T-helper 22 cell (primary cell): ENCODE results near the gene ARL6IP5.

ENCODE experiments used
- DNase-seq: peaks from one replicate; pipeline ENCODE4 v3.0.0-alpha.2; 2020; ENCODE audit warnings: low read depth

The ARL6IP5 gene

GRCh38 chr3:69084326-69085167 lies at the start of gene ARL6IP5:
Gene ARL6IP5, plus strand, starts transcription at chr3:69084937. Its CDS starts 111 bp downstream, at chr3:69085048.
- DNase-seq = peak; percentile 89

- DNase-seq = no peak
Observed at GRCh38 chr3:69044608-69045007, 40.1 kb upstream of the ARL6IP5 start.

DNA sequence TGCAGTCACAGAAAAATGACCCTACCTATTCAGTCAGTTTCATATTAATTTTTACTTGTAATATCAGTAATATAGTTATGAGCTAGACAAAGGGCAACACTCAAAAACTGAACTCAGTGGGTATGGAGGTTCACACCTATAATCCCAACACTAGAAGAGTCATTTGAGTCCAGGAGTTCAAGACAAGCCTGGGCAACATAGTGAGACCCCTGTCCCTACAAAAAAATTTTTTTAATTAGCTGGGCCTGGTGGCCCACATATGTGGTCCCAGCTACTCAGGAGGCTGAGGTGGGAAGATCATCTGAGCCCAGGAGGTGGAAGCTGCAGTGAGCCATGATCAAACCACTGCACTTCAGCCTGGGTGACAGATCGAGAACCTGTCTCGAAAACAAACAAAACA lies 35.7 kb upstream of the ARL6IP5 start:
- no peak for DNase-seq

- DNase-seq = peak; percentile 96
Observed at GRCh38 chr3:69051756-69052471, 32.8 kb upstream of the ARL6IP5 start, which contains the start of gene TMF1. Gene TMF1, minus strand, starts transcription at chr3:69052333. Its CDS starts 247 bp downstream, at chr3:69052086.

DNA sequence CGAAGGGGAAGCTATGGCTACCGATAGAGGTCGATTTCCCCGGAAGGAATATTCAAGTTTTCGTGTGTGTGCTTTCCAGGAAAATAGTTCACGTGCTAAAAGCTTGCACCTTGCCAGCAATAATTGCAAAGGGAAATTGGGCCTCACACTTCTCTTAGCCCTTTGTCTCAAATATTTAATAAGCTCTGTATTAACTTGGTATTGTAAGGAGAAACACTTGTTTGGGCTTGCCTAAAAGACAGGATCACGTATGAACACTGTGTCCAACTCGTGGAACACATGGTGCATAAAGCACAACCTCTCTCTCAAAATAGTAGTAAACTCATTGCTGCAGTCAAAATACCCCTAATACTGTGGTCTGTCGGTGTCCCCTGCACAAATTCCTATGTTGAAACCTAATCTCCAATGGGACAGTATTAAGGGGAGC lies 32.3 kb upstream of the ARL6IP5 start:
- DNase-seq = no peak

GRCh38 chr3:69058180-69058946 lies 26.4 kb upstream of the ARL6IP5 start:
- no peak for DNase-seq

GRCh38 chr3:69058947-69059224 lies 25.9 kb upstream of the ARL6IP5 start:
- DNase-seq = no peak

DNA sequence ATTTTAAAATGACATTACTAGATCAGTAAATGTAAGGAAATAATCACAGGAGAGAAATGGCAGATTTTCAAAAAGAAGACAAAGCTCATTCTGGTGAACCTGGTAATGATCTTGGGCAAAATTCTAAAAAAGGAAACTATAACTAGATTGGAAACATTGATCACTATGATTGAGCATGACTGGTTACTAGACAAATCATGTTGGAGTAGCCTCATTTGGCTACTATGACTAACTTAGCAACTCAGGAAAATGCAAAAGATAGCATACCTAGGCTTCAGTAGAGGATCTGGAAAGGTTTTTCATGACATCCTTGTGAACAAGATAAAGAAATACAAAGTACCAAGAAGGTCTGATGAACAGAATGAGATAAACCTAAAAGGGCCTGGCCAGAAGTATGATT lies 25.0 kb upstream of the ARL6IP5 start:
- DNase-seq = no peak

DNA sequence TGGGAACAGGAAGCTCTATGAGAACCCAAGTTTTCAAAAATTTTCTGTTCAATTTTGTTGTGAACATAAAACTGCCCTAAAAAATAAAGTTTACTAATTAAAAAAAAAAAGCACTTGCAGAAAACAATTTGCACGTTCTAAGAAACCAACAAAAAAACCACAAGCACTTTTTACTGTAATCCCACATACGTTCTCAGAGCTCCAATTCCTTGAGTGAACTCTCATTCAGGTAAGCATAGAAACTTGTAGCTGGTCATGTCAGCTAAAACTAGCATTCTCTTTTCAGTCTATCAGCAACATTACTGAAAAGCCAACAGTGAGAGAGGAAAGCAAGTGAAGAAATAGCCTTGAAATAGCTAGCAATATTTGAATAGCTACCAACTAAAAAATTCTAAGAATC lies 21.1 kb upstream of the ARL6IP5 start:
- no peak for DNase-seq

DNA sequence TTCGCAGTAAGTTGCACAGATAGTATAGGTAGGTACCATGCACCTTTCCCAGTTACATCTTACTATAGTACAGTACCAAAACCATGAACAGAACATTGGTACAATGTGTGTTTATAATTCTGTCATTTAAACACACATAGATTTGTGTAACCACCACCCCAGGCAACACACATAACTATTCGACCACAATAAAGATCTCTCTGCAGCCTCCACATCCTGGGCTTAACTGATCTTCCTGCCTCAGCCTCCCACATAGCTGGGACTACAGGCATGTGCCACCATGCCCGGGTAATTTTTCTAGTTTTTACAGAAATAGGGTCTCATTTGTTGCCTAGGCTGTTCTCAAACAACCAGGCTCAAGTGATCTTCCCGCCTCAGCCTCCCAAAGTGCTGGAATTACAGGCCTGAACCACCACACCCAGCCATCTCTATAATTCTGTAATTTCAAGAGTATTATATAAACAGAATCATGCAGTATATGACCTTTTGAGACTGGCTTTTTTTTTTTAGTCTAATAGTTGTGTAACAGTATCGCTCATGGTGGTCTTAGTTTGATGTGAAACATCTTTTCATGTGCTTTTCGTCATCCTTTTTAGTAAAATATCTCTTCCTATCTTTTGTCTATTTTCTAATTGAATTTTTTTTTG lies 19.3 kb upstream of the ARL6IP5 start:
- DNase-seq = no peak

DNA sequence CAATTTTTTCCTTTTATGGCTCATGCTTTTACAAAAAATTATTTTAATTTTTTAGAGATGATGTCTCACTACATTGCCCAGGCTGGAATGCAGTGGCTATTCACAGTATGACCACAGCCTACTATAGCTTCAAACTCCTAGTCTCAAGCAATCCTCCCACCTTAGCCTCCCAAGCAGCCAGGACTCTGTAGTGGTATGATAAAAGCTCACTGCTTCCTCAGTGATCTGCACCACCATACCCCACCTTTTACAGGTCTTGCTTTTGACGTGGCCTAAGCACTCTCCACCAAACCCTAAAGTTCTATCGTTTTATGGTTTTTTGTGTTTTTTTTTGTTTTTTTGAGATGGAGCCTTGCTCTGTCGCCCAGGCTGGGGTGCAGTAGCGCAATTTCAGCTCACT lies 18.6 kb upstream of the ARL6IP5 start:
- DNase-seq = no peak

- DNase-seq = no peak
Observed at GRCh38 chr3:69072928-69073327, 11.8 kb upstream of the ARL6IP5 start.

DNA sequence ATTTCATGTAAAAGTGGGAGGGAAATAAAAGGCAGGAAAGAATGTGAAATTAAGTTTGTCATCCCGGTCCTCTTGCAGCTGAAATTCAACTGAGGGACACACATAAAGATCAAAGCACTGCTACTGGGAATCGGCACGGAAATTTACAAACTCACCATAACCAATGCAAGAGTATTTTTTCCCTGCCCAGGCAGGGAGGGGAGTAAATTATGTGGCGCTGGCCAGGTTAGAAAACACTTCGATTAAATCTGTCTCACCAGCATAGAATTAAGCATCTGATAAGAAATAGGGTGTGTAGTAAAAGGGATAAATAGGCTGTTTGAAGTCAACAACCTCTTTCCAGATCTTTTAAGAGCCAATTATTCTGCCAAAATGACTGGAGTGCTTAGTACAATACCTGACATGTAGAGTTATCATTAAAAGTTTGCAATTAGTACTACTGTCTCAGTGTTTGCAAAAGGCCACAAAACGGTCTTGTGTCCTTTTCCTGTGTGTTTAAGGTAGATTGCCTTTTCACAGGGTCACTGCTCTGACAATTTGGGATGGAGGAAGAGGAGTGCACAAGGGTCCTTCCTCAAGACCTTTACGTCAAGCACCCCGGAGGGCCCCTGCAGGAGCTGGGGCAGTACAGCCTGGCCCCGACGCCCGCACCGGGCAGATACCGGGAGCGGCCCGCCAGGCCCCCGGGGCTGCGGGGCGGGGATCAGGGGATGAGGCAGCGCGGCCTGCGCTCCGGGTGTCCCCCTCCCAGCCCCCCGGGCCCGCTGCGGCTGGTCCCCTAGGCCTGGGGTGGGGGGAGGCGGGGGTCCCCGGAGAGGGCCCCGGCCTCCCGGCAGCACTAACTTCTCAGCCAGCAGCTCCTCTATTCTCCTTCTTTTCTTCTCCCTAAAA lies 5.2 kb upstream of the ARL6IP5 start:
- no peak for DNase-seq

- peak; percentile 89 for DNase-seq
Observed at GRCh38 chr3:69080233-69080920, 4.4 kb upstream of the ARL6IP5 start, which contains the start of gene UBA3. Gene UBA3, minus strand, starts transcription at chr3:69080365. Its CDS starts 12 bp downstream, at chr3:69080353.

GRCh38 chr3:69081583-69082262 lies 3.0 kb upstream of the ARL6IP5 start:
- DNase-seq = no peak

DNA sequence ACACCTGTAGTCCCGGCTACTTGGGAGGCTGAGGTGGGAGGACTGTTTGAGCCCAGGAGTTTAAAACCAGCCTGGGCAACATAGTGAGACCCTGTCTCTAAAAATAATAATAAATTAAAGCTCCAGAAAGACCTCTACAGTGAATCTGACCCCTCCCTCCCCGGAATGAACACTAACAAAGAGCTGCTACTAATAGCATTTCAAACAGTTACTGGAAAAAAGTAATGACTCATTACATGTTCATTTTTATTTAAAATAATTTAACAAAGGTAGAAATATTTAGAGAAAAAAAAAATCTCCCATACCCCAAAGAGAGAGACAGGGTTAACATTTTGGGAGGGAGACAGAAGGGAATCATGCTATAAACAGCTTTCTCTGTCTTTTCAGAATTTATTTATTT lies 2.4 kb upstream of the ARL6IP5 start:
- no peak for DNase-seq

- peak; percentile 61 for DNase-seq
Observed at GRCh38 chr3:69082805-69083204, 1.9 kb upstream of the ARL6IP5 start.

DNA sequence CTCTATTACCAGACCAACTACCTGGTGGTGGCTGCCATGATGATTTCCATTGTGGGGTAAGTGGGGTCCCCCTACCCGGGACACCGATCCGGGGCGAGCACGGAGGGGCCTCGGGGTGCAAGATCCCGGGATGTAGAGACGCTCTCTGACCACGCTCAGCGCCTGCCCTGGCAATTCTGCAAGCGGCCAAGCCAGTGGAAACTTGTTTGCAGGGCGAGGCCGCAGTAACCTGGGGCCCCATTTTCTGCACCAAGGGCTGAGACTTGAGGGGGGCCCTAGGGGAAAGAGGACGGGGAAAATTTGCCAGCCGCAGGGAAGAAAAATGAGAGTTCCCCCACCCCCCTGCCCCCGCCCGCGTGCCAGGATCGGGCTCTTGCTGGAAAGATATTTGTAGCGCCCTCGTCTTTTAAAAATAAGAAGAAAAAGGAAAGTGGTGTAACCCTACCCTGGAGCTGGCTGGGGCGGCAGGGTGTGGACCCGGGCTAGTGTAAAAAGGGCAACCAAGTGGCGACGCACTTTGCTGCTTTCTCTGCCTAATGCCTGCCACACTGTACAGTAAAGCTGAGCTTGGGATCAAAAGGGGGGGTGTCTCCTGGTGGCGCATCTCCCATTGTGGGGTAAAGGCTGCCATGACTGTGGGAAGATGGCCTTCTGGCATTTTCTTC lies 563 bp downstream of the ARL6IP5 start:
- no peak for DNase-seq
